HepG2 (cell line): ENCODE measurements around the gene PTPRM. TPM values are rescaled to one million over a fixed set of nuclear protein-coding genes. Genes with fewer than 3 reads are reported as not detected.

Experiments used
- ATAD3A ChIP-seq: sonication (generic); formaldehyde crosslinking; IDR thresholded peaks from 2 replicates; pipeline ENCODE4 v1.4.0; 2020; ENCODE audit warnings: missing genetic modification reagents
- CBX5 ChIP-seq: sonication (generic); formaldehyde crosslinking; IDR thresholded peaks from 2 replicates; pipeline ENCODE4 v1.4.0; 2020; ENCODE audit warnings: missing genetic modification reagents, borderline replicate concordance
- CCAR2 ChIP-seq: fragments of 200-400 bp; formaldehyde crosslinking; optimal IDR thresholded peaks from 2 replicates; pipeline ENCODE3; 2018; ENCODE audit warnings: low read depth, mild to moderate bottlenecking, low read length, moderate library complexity
- GATAD1 ChIP-seq: IDR thresholded peaks from 2 replicates; pipeline ENCODE4 v1.6.1; 2016; ENCODE audit warnings: missing genetic modification reagents, missing compliant biosample characterization
- HDAC2 ChIP-seq: sonication (generic); formaldehyde crosslinking; IDR thresholded peaks from 2 replicates; pipeline ENCODE4 v1.4.0; 2020; ENCODE audit warnings: missing genetic modification reagents
- HNF4A ChIP-seq: sonication (generic); formaldehyde crosslinking; IDR thresholded peaks from 2 replicates; pipeline ENCODE4 v1.4.0; 2020; ENCODE audit warnings: missing genetic modification reagents
- NCOR1 ChIP-seq: fragments of 200-600 bp; sonication (generic); IDR thresholded peaks from 2 replicates; pipeline ENCODE4 v1.7.0; 2017; ENCODE audit warnings: antibody characterized with exemption, low read length, borderline replicate concordance
- NFIC ChIP-seq: IDR thresholded peaks from 2 replicates; pipeline ENCODE4 v1.6.1; 2012; ENCODE audit warnings: mild to moderate bottlenecking, low read length, inconsistent platforms
- RARA ChIP-seq: IDR thresholded peaks from 2 replicates; pipeline ENCODE4 v1.6.1; 2016; ENCODE audit warnings: missing genetic modification reagents, missing compliant biosample characterization
- SRY ChIP-seq: sonication (generic); formaldehyde crosslinking; IDR thresholded peaks from 2 replicates; pipeline ENCODE4 v1.8.0; 2022; ENCODE audit warnings: mild to moderate bottlenecking, missing genetic modification reagents
- TAF1 ChIP-seq: sonication (generic); formaldehyde crosslinking; IDR thresholded peaks from 2 replicates; pipeline ENCODE4 v1.4.0; 2020; ENCODE audit warnings: missing genetic modification reagents
- TBL1XR1 ChIP-seq: fragments of 150-350 bp; IDR thresholded peaks from 2 replicates; pipeline ENCODE4 v1.6.1; 2014; ENCODE audit warnings: borderline replicate concordance, low read length; ENCODE audit not compliant: partially characterized antibody
- TBX2 ChIP-seq: sonication (generic); formaldehyde crosslinking; IDR thresholded peaks from 2 replicates; pipeline ENCODE4 v1.5.0; 2020; ENCODE audit warnings: missing genetic modification reagents, mild to moderate bottlenecking, borderline replicate concordance
- ZNF232 ChIP-seq: sonication (generic); formaldehyde crosslinking; IDR thresholded peaks from 2 replicates; pipeline ENCODE4 v1.4.0; 2020; ENCODE audit warnings: missing genetic modification reagents, borderline replicate concordance
- ZNF496 ChIP-seq: sonication (generic); formaldehyde crosslinking; IDR thresholded peaks from 2 replicates; pipeline ENCODE4 v1.8.1; 2023; ENCODE audit warnings: mild to moderate bottlenecking, moderate library complexity, missing genetic modification reagents; ENCODE audit not compliant: insufficient replicate concordance
- ZNF773 ChIP-seq: sonication (generic); formaldehyde crosslinking; IDR thresholded peaks from 2 replicates; pipeline ENCODE4 v1.4.0; 2020; ENCODE audit warnings: missing genetic modification reagents, borderline replicate concordance
- polyA plus RNA-seq, 8 experiments: library from polyadenylated mRNA; depleted of rRNA in 3 of 8; stranded (reverse) in 7 of 8; unstranded in 1 of 8; fragments of >200 nt; fragmentation: Illumina TruSeq in 4 of 8; extraction: Trizol in 4 of 8; gene quantifications; 2 replicates each; pipeline versions ENCODE4 v1.2.1 to v1.2.3, GENCODE V29; 2011 to 2016; ENCODE audit warnings: low read depth in 4 of 8, missing spikeins in 1 of 8, mixed read lengths in 1 of 8; ENCODE audit not compliant: insufficient read depth in 1 of 8
- total RNA-seq, 5 experiments: library from RNA; depleted of rRNA; stranded (reverse); fragments of >200 nt; fragmentation: Illumina TruSeq; extraction: Trizol; gene quantifications; 2 replicates each; pipeline ENCODE4 v1.2.3, GENCODE V29; 2016; ENCODE audit warnings: low read depth in 1 of 5
- TF ChIP-seq, protein P1 (sequence below): sonication (generic); formaldehyde crosslinking; IDR thresholded peaks from 2 replicates; pipeline ENCODE4 v1.9.0; 2021; ENCODE audit warnings: missing genetic modification reagents, borderline replicate concordance
- TF ChIP-seq, protein P2 (sequence below): fragments of 450-650 bp; IDR thresholded peaks from 2 replicates; pipeline ENCODE4 v1.6.1; 2016
- TF ChIP-seq, protein P3 (sequence below): sonication (generic); formaldehyde crosslinking; conservative IDR thresholded peaks from 2 replicates; pipeline ENCODE4 v1.8.1; 2023; ENCODE audit warnings: missing genetic modification reagents
- TF ChIP-seq, protein P4 (sequence below): sonication (generic); formaldehyde crosslinking; IDR thresholded peaks from 2 replicates; pipeline ENCODE4 v1.5.1; 2020; ENCODE audit warnings: missing genetic modification reagents, mild to moderate bottlenecking, borderline replicate concordance
- TF ChIP-seq, protein P5 (sequence below): sonication (generic); formaldehyde crosslinking; IDR thresholded peaks from 2 replicates; pipeline ENCODE4 v1.5.0; 2020; ENCODE audit warnings: missing genetic modification reagents
- TF ChIP-seq, protein P6 (sequence below): sonication (generic); formaldehyde crosslinking; IDR thresholded peaks from 2 replicates; pipeline ENCODE4 v1.8.0; 2022; ENCODE audit warnings: mild to moderate bottlenecking, missing genetic modification reagents, moderate library complexity

The PTPRM gene
- total and polyA plus RNA-seq, 2 of the 13 experiments (the other 11 are each of a cell fraction or from before 2014, with no cell fraction given), result 12.6 to 108 TPM

DNA sequence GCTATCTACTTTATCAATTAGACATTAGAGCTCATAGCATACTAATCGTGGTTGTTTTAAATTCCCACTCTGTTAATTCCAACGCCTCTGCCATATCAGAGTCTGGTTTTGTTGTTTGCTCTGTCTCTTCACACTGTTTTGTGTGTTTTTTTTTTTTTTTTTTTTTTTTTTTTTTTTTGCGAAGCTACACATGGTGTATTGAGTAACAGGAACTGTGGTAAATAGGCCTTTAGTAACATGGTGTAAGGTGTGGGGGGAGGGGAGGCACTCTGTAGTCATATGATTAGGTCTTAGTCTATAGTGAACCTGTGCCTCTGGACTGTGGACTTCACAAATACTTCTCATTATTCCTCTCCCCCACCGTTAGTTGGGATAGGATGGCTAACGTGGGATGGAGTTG lies 671.4 kb downstream of the PTPRM start (continued):
- peak; percentile 52; the same call in 1 of the 2 replicates for TF ChIP-seq NFIC
- no peak for TF ChIP-seq ZNF773 (CRISPR knock-in tag)
- TF ChIP-seq ATAD3A, result no peak
- TF ChIP-seq, protein P1, sequence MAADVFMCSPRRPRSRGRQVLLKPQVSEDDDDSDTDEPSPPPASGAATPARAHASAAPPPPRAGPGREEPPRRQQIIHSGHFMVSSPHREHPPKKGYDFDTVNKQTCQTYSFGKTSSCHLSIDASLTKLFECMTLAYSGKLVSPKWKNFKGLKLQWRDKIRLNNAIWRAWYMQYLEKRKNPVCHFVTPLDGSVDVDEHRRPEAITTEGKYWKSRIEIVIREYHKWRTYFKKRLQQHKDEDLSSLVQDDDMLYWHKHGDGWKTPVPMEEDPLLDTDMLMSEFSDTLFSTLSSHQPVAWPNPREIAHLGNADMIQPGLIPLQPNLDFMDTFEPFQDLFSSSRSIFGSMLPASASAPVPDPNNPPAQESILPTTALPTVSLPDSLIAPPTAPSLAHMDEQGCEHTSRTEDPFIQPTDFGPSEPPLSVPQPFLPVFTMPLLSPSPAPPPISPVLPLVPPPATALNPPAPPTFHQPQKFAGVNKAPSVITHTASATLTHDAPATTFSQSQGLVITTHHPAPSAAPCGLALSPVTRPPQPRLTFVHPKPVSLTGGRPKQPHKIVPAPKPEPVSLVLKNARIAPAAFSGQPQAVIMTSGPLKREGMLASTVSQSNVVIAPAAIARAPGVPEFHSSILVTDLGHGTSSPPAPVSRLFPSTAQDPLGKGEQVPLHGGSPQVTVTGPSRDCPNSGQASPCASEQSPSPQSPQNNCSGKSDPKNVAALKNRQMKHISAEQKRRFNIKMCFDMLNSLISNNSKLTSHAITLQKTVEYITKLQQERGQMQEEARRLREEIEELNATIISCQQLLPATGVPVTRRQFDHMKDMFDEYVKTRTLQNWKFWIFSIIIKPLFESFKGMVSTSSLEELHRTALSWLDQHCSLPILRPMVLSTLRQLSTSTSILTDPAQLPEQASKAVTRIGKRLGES (CRISPR knock-in tag), result no peak
- TF ChIP-seq SRY (CRISPR knock-in tag), result no peak
- no peak for TF ChIP-seq TAF1 (CRISPR knock-in tag)
- TF ChIP-seq, protein P2, sequence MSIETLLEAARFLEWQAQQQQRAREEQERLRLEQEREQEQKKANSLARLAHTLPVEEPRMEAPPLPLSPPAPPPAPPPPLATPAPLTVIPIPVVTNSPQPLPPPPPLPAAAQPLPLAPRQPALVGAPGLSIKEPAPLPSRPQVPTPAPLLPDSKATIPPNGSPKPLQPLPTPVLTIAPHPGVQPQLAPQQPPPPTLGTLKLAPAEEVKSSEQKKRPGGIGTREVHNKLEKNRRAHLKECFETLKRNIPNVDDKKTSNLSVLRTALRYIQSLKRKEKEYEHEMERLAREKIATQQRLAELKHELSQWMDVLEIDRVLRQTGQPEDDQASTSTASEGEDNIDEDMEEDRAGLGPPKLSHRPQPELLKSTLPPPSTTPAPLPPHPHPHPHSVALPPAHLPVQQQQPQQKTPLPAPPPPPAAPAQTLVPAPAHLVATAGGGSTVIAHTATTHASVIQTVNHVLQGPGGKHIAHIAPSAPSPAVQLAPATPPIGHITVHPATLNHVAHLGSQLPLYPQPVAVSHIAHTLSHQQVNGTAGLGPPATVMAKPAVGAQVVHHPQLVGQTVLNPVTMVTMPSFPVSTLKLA, result peak; percentile 47
- TF ChIP-seq, protein P3, sequence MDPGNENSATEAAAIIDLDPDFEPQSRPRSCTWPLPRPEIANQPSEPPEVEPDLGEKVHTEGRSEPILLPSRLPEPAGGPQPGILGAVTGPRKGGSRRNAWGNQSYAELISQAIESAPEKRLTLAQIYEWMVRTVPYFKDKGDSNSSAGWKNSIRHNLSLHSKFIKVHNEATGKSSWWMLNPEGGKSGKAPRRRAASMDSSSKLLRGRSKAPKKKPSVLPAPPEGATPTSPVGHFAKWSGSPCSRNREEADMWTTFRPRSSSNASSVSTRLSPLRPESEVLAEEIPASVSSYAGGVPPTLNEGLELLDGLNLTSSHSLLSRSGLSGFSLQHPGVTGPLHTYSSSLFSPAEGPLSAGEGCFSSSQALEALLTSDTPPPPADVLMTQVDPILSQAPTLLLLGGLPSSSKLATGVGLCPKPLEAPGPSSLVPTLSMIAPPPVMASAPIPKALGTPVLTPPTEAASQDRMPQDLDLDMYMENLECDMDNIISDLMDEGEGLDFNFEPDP (CRISPR knock-in tag), result no peak
- TF ChIP-seq, protein P4, sequence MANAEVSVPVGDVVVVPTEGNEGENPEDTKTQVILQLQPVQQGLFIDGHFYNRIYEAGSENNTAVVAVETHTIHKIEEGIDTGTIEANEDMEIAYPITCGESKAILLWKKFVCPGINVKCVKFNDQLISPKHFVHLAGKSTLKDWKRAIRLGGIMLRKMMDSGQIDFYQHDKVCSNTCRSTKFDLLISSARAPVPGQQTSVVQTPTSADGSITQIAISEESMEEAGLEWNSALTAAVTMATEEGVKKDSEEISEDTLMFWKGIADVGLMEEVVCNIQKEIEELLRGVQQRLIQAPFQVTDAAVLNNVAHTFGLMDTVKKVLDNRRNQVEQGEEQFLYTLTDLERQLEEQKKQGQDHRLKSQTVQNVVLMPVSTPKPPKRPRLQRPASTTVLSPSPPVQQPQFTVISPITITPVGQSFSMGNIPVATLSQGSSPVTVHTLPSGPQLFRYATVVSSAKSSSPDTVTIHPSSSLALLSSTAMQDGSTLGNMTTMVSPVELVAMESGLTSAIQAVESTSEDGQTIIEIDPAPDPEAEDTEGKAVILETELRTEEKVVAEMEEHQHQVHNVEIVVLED, result no peak
- peak; percentile 84 for TF ChIP-seq TBL1XR1
- no peak for TF ChIP-seq HDAC2
- peak; percentile 71; the same call in 1 of the 2 replicates for TF ChIP-seq NCOR1
- TF ChIP-seq TBX2 (CRISPR knock-in tag), result peak; percentile 55; the same call in 1 of the 2 replicates
- no peak for TF ChIP-seq ZNF496 (CRISPR knock-in tag)
- TF ChIP-seq, protein P5, sequence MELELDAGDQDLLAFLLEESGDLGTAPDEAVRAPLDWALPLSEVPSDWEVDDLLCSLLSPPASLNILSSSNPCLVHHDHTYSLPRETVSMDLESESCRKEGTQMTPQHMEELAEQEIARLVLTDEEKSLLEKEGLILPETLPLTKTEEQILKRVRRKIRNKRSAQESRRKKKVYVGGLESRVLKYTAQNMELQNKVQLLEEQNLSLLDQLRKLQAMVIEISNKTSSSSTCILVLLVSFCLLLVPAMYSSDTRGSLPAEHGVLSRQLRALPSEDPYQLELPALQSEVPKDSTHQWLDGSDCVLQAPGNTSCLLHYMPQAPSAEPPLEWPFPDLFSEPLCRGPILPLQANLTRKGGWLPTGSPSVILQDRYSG (CRISPR knock-in tag), result no peak
- TF ChIP-seq CBX5 (CRISPR knock-in tag), result no peak
- TF ChIP-seq HNF4A, result peak; percentile 81
- no peak for TF ChIP-seq CCAR2
- TF ChIP-seq, protein P6, sequence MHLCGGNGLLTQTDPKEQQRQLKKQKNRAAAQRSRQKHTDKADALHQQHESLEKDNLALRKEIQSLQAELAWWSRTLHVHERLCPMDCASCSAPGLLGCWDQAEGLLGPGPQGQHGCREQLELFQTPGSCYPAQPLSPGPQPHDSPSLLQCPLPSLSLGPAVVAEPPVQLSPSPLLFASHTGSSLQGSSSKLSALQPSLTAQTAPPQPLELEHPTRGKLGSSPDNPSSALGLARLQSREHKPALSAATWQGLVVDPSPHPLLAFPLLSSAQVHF (CRISPR knock-in tag), result no peak
- no peak for TF ChIP-seq GATAD1 (CRISPR knock-in tag)
- peak; percentile 57 for TF ChIP-seq RARA (CRISPR knock-in tag)
- TF ChIP-seq ZNF232 (CRISPR knock-in tag), result peak; percentile 77; the same call in 1 of the 2 replicates
